ENCODE measurements around the gene METTL8. TPM values are rescaled to one million over a fixed set of nuclear protein-coding genes. Genes with fewer than 3 reads are reported as not detected.
"Not testable (repeated sequence)": the region's sequence is repeated elsewhere in the genome, so short reads cannot be mapped to it uniquely, and the experiment has no call there.

Gene METTL8
- total RNA-seq, 4 donors from 2014 or later, result 17.9 to 51.4 (median 35.4) TPM

GRCh38 chr2:171315781-171316180, 118.0 kb downstream of the METTL8 start:
- 78 to 79% methylated on average over 3 of the region's 3 CpGs for WGBS, 2 donors
- no peak for TF ChIP-seq CTCF (IDR thresholded peaks at IDR 0.05)
- TF ChIP-seq POLR2A (IDR thresholded peaks at IDR 0.05), result no peak
- H3K27me3 ChIP-seq, result no peaks in the 10 kb centered on the region
- no peak for DNase-seq
- no peak overlapping the region for H3K4me3 ChIP-seq
- H3K27ac ChIP-seq, result no peak overlapping the region
- H3K36me3 ChIP-seq, result peaks cover 0 to 10% (median 0%) of the 10 kb centered on the region in 3 donors
- H3K4me1 ChIP-seq, result peaks cover 0 to 25% (median 6%) of the 10 kb centered on the region in 3 donors
- peaks cover 0 to 14% (median 7%) of the 10 kb centered on the region in 3 donors for H3K9me3 ChIP-seq
- intact Hi-C loops (cut with DNase I), result no loop called here

- H3K27me3 ChIP-seq; DNase-seq; H3K4me3 ChIP-seq; H3K36me3 ChIP-seq; H3K27ac ChIP-seq; intact Hi-C loops (cut with DNase I): not testable (repeated sequence)
- peaks cover 0 to 14% (median 7%) of the 10 kb centered on the region in 3 donors for H3K9me3 ChIP-seq
- 78 to 79% methylated on average over 2 to 3 of the region's 3 CpGs for WGBS, 2 donors
- H3K4me1 ChIP-seq, result peaks cover 0 to 11% (median 0%) of the 10 kb centered on the region in 3 donors
Observed at GRCh38 chr2:171312182-171312581, 121.6 kb downstream of the METTL8 start.

- DNase-seq, result not testable (repeated sequence)
- 91 to 100% methylated on average over 1 of the region's 1 CpG for WGBS, 2 donors
Observed at GRCh38 chr2:171311589-171311988, 122.2 kb downstream of the METTL8 start.

GRCh38 chr2:171310889-171311288, 122.9 kb downstream of the METTL8 start:
- 65 to 74% methylated on average over 2 of the region's 2 CpGs for WGBS, 2 donors
- no peak for DNase-seq
- TF ChIP-seq POLR2A (IDR thresholded peaks at IDR 0.05) (no peak), CTCF (IDR thresholded peaks at IDR 0.05) (no peak)
- no peak overlapping the region for H3K4me3 ChIP-seq
- no peak overlapping the region for H3K27ac ChIP-seq
- peaks cover 0 to 4% (median 0%) of the 10 kb centered on the region in 3 donors for H3K36me3 ChIP-seq
- intact Hi-C loops (cut with DNase I), result no loop called here
- peaks cover 0 to 1% (median 0%) of the 10 kb centered on the region in 3 donors for H3K4me1 ChIP-seq
- peaks cover 0 to 14% (median 7%) of the 10 kb centered on the region in 3 donors for H3K9me3 ChIP-seq
- H3K27me3 ChIP-seq, result no peaks in the 10 kb centered on the region

More at GRCh38 chr2:171311589-171311988, 122.2 kb downstream of the METTL8 start:
- peaks cover 0 to 14% (median 7%) of the 10 kb centered on the region in 3 donors for H3K9me3 ChIP-seq
- H3K27me3 ChIP-seq; intact Hi-C loops (cut with DNase I); H3K36me3 ChIP-seq; H3K27ac ChIP-seq; H3K4me1 ChIP-seq; H3K4me3 ChIP-seq: not testable (repeated sequence)

GRCh38 chr2:171309455-171310286, 124.1 kb downstream of the METTL8 start:
- no peak for TF ChIP-seq CTCF (IDR thresholded peaks at IDR 0.05)
- no peak for TF ChIP-seq POLR2A (IDR thresholded peaks at IDR 0.05)
- intact Hi-C loops (cut with DNase I), result no loop called here
- peaks cover 0 to 14% (median 7%) of the 10 kb centered on the region in 3 donors for H3K9me3 ChIP-seq
- no peaks in the 10 kb centered on the region for H3K36me3 ChIP-seq
- H3K4me1 ChIP-seq, result no peaks in the 10 kb centered on the region
- no peaks in the 10 kb centered on the region for H3K27me3 ChIP-seq
- no peak overlapping the region for H3K27ac ChIP-seq
- no peak overlapping the region for H3K4me3 ChIP-seq
- WGBS, 2 donors, result 76 to 83% methylated on average over 6 of the region's 6 CpGs
- no peak for DNase-seq

- TF ChIP-seq POLR2A (IDR thresholded peaks at IDR 0.05) (no peak), CTCF (IDR thresholded peaks at IDR 0.05) (no peak)
- Histone ChIP-seq H3K27me3 (no peaks in the 10 kb centered on the region), H3K4me1 (no peaks in the 10 kb centered on the region), H3K36me3 (no peaks in the 10 kb centered on the region), H3K9me3 (peaks cover 0 to 14% (median 7%) of the 10 kb centered on the region in 3 donors), H3K27ac (no peak overlapping the region), H3K4me3 (no peak overlapping the region)
- DNase-seq, result no peak
- intact Hi-C loops (cut with DNase I), result no loop called here
- 92 to 97% methylated on average over 6 of the region's 6 CpGs for WGBS, 2 donors
Observed at GRCh38 chr2:171308280-171309054, 125.3 kb downstream of the METTL8 start.
